HepG2 (cell line): ENCODE measurements around the gene TUBB2B. TPM values are rescaled to one million over a fixed set of nuclear protein-coding genes. Genes with fewer than 3 reads are reported as not detected.

Experiments
- ARNTL ChIP-seq: sonication (generic); formaldehyde crosslinking; IDR thresholded peaks from 2 replicates; pipeline ENCODE4 v1.4.0; 2020; ENCODE audit warnings: mild to moderate bottlenecking, missing genetic modification reagents
- E2F1 ChIP-seq: sonication (generic); formaldehyde crosslinking; IDR thresholded peaks from 2 replicates; pipeline ENCODE4 v1.5.0; 2020; ENCODE audit warnings: missing genetic modification reagents
- EED ChIP-seq: sonication (generic); formaldehyde crosslinking; IDR thresholded peaks from 2 replicates; pipeline ENCODE4 v1.5.0; 2020; ENCODE audit warnings: mild to moderate bottlenecking, missing genetic modification reagents
- ETV6 ChIP-seq: sonication (generic); formaldehyde crosslinking; conservative IDR thresholded peaks from 2 replicates; pipeline ENCODE4 v1.4.0; 2020; ENCODE audit warnings: missing genetic modification reagents
- EZH2 ChIP-seq: conservative IDR thresholded peaks from 2 replicates; pipeline ENCODE4 v1.6.1; 2012; ENCODE audit warnings: mild to moderate bottlenecking, low read depth, low read length, moderate library complexity
- GTF3A ChIP-seq: sonication (generic); formaldehyde crosslinking; conservative IDR thresholded peaks from 2 replicates; pipeline ENCODE4 v1.4.0; 2020; ENCODE audit warnings: mild to moderate bottlenecking, missing genetic modification reagents
- KLF16 ChIP-seq, 2 experiments: sonication (generic) in 1 of 2; formaldehyde crosslinking in 1 of 2; IDR thresholded peaks; 2 replicates each; pipeline versions ENCODE4 v1.6.1 to v1.8.0; 2016 to 2023; ENCODE audit warnings: missing genetic modification reagents in 2 of 2, missing compliant biosample characterization in 1 of 2
- LCORL ChIP-seq, 2 experiments: fragments of 450-650 bp in 1 of 2; sonication (generic) in 1 of 2; formaldehyde crosslinking in 1 of 2; IDR thresholded peaks; 2 replicates each; pipeline versions ENCODE4 v1.5.0 to v1.6.1; 2017 to 2020; ENCODE audit warnings: antibody characterized with exemption in 1 of 2, missing genetic modification reagents in 1 of 2
- MAF1 ChIP-seq: sonication (generic); formaldehyde crosslinking; IDR thresholded peaks from 2 replicates; pipeline ENCODE4 v1.5.0; 2020; ENCODE audit warnings: missing genetic modification reagents, borderline replicate concordance
- MATR3 ChIP-seq: sonication (generic); formaldehyde crosslinking; IDR thresholded peaks from 2 replicates; pipeline ENCODE4 v1.4.0; 2020; ENCODE audit warnings: missing genetic modification reagents
- PRPF4 ChIP-seq: fragments of 200-400 bp; formaldehyde crosslinking; IDR thresholded peaks from 2 replicates; pipeline ENCODE4 v1.6.1; 2016; ENCODE audit warnings: low read length, low read depth; ENCODE audit not compliant: poor library complexity, severe bottlenecking
- SOX5 ChIP-seq: IDR thresholded peaks from 2 replicates; pipeline ENCODE4 v1.6.1; 2016; ENCODE audit warnings: borderline replicate concordance
- TCF7 ChIP-seq: sonication (generic); IDR thresholded peaks from 2 replicates; pipeline ENCODE4 v1.6.1; 2016; ENCODE audit warnings: antibody characterized with exemption, low read depth
- ZBTB21 ChIP-seq: sonication (generic); formaldehyde crosslinking; IDR thresholded peaks from 2 replicates; pipeline ENCODE4 v1.4.0; 2020; ENCODE audit warnings: missing genetic modification reagents
- ZEB1 ChIP-seq: IDR thresholded peaks from 2 replicates; pipeline ENCODE4 v1.6.1; 2012; ENCODE audit warnings: mild to moderate bottlenecking, low read depth, inconsistent platforms; ENCODE audit not compliant: insufficient replicate concordance
- ZNF3 ChIP-seq: IDR thresholded peaks from 2 replicates; pipeline ENCODE4 v1.7.0; 2017; ENCODE audit warnings: inconsistent platforms
- ZNF317 ChIP-seq: sonication (generic); formaldehyde crosslinking; IDR thresholded peaks from 2 replicates; pipeline ENCODE4 v1.5.0; 2020; ENCODE audit warnings: mild to moderate bottlenecking, missing genetic modification reagents
- ZNF367 ChIP-seq: sonication (generic); formaldehyde crosslinking; IDR thresholded peaks from 2 replicates; pipeline ENCODE4 v1.4.0; 2020; ENCODE audit warnings: missing genetic modification reagents, borderline replicate concordance
- ZNF431 ChIP-seq: sonication (generic); formaldehyde crosslinking; IDR thresholded peaks from 2 replicates; pipeline ENCODE4 v1.9.0; 2022; ENCODE audit warnings: missing genetic modification reagents, low read depth, mild to moderate bottlenecking, borderline replicate concordance
- ZNF564 ChIP-seq: sonication (generic); formaldehyde crosslinking; IDR thresholded peaks from 2 replicates; pipeline ENCODE4 v1.8.1; 2023; ENCODE audit warnings: mild to moderate bottlenecking, missing genetic modification reagents
- ZNF747 ChIP-seq: sonication (generic); formaldehyde crosslinking; IDR thresholded peaks from 2 replicates; pipeline ENCODE4 v1.8.1; 2023; ENCODE audit warnings: missing genetic modification reagents, mild to moderate bottlenecking, borderline replicate concordance
- ZNF841 ChIP-seq: sonication (generic); formaldehyde crosslinking; IDR thresholded peaks from 2 replicates; pipeline ENCODE4 v1.8.1; 2023; ENCODE audit warnings: missing genetic modification reagents, borderline replicate concordance
- polyA plus RNA-seq, 8 experiments: library from polyadenylated mRNA; depleted of rRNA in 3 of 8; stranded (reverse) in 7 of 8; unstranded in 1 of 8; fragments of >200 nt; fragmentation: Illumina TruSeq in 4 of 8; extraction: Trizol in 4 of 8; gene quantifications; 2 replicates each; pipeline versions ENCODE4 v1.2.1 to v1.2.3, GENCODE V29; 2011 to 2016; ENCODE audit warnings: low read depth in 4 of 8, missing spikeins in 1 of 8, mixed read lengths in 1 of 8; ENCODE audit not compliant: insufficient read depth in 1 of 8
- total RNA-seq, 5 experiments: library from RNA; depleted of rRNA; stranded (reverse); fragments of >200 nt; fragmentation: Illumina TruSeq; extraction: Trizol; gene quantifications; 2 replicates each; pipeline ENCODE4 v1.2.3, GENCODE V29; 2016; ENCODE audit warnings: low read depth in 1 of 5
- TF ChIP-seq, protein P1 (sequence below): sonication (generic); formaldehyde crosslinking; IDR thresholded peaks from 2 replicates; pipeline ENCODE4 v1.4.0; 2020; ENCODE audit warnings: missing genetic modification reagents, borderline replicate concordance
- TF ChIP-seq, protein P2 (sequence below): sonication (generic); formaldehyde crosslinking; IDR thresholded peaks from 2 replicates; pipeline ENCODE4 v1.8.1; 2023; ENCODE audit warnings: mild to moderate bottlenecking, missing genetic modification reagents

Gene TUBB2B
- total and polyA plus RNA-seq, 2 of the 13 experiments (the other 11 are each of a cell fraction or from before 2014, with no cell fraction given): 10.3 to 23.6 TPM

DNA sequence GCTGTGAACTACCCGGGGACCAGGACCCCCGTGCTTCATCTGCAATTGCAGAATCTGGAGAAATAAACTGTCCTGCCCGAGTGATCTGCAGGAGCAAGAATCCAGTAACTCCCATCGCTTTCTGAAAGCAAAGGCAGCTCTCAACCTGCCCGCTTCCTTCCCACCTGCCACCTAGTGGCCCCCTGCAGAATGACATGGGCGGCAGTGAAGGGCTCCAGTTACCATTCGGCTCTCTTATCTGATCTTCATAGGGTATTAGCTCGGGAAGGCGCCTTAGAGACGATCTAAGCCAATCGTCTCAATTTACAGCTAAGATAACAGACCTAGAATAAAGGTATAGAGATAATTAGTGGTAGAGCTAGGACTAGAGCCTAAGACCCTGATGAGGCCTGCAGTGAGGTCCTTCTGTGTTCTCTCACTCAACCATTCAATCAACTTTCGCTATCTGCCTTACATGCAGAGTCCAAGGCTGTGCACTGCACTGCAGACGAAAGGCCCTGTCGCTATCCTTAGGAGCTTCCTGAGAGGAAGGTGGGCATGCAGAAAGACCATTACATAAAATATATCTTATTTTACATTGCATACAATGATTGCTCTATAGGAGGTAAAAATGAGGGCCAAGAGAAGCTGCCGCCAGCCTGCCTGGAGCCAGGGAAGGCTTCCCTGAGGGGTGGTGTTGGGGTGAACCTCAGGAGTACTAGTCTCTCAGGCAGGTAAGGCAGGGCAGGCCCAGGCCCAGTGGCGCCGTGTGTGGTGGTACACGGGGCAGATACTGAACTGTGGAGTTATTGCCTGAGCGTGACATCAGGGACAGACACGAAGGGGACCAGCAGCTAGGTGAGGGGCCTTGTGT is 24.2 kb upstream of the TUBB2B start (continued):
- no peak for TF ChIP-seq ETV6
- no peak for TF ChIP-seq PRPF4
- TF ChIP-seq MATR3 (CRISPR knock-in tag): no peak
- TF ChIP-seq EED: no peak
- peak in 1 of 2 experiments; percentile 69; a peak in 1 of 4 replicates for TF ChIP-seq KLF16 (CRISPR knock-in tag; IDR thresholded peaks at IDR 0.05)
- TF ChIP-seq EZH2: no peak
- TF ChIP-seq ZNF564 (CRISPR knock-in tag): no peak
- TF ChIP-seq ZBTB21: 0 out of 2 replicates have a peak, but pooled peaks have one; percentile 10
- TF ChIP-seq ZEB1: no peak
- TF ChIP-seq ZNF841 (CRISPR knock-in tag): no peak
- TF ChIP-seq ZNF317 (CRISPR knock-in tag): peak; percentile 75
- TF ChIP-seq, protein P1, sequence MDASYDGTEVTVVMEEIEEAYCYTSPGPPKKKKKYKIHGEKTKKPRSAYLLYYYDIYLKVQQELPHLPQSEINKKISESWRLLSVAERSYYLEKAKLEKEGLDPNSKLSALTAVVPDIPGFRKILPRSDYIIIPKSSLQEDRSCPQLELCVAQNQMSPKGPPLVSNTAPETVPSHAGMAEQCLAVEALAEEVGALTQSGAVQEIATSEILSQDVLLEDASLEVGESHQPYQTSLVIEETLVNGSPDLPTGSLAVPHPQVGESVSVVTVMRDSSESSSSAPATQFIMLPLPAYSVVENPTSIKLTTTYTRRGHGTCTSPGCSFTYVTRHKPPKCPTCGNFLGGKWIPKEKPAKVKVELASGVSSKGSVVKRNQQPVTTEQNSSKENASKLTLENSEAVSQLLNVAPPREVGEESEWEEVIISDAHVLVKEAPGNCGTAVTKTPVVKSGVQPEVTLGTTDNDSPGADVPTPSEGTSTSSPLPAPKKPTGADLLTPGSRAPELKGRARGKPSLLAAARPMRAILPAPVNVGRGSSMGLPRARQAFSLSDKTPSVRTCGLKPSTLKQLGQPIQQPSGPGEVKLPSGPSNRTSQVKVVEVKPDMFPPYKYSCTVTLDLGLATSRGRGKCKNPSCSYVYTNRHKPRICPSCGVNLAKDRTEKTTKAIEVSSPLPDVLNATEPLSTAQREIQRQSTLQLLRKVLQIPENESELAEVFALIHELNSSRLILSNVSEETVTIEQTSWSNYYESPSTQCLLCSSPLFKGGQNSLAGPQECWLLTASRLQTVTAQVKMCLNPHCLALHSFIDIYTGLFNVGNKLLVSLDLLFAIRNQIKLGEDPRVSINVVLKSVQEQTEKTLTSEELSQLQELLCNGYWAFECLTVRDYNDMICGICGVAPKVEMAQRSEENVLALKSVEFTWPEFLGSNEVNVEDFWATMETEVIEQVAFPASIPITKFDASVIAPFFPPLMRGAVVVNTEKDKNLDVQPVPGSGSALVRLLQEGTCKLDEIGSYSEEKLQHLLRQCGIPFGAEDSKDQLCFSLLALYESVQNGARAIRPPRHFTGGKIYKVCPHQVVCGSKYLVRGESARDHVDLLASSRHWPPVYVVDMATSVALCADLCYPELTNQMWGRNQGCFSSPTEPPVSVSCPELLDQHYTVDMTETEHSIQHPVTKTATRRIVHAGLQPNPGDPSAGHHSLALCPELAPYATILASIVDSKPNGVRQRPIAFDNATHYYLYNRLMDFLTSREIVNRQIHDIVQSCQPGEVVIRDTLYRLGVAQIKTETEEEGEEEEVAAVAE (CRISPR knock-in tag): no peak; the same call in 1 of the 2 replicates
- no peak for TF ChIP-seq ZNF3
- no peak for TF ChIP-seq MAF1 (CRISPR knock-in tag)
- no peak for TF ChIP-seq GTF3A (CRISPR knock-in tag)
- TF ChIP-seq, protein P2, sequence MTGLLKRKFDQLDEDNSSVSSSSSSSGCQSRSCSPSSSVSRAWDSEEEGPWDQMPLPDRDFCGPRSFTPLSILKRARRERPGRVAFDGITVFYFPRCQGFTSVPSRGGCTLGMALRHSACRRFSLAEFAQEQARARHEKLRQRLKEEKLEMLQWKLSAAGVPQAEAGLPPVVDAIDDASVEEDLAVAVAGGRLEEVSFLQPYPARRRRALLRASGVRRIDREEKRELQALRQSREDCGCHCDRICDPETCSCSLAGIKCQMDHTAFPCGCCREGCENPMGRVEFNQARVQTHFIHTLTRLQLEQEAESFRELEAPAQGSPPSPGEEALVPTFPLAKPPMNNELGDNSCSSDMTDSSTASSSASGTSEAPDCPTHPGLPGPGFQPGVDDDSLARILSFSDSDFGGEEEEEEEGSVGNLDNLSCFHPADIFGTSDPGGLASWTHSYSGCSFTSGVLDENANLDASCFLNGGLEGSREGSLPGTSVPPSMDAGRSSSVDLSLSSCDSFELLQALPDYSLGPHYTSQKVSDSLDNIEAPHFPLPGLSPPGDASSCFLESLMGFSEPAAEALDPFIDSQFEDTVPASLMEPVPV (CRISPR knock-in tag): no peak
- no peak for TF ChIP-seq ARNTL
- no peak for TF ChIP-seq ZNF431 (CRISPR knock-in tag)
- TF ChIP-seq LCORL (IDR thresholded peaks at IDR 0.05): no peak
- TF ChIP-seq LCORL (CRISPR knock-in tag; IDR thresholded peaks at IDR 0.05): peak; percentile 70; the same call in 1 of the 2 replicates
- no peak; the same call in 1 of the 2 replicates for TF ChIP-seq SOX5 (CRISPR knock-in tag)
- TF ChIP-seq ZNF747 (CRISPR knock-in tag): no peak
- TF ChIP-seq TCF7: no peak
- TF ChIP-seq ZNF367 (CRISPR knock-in tag): no peak
- TF ChIP-seq E2F1: no peak
